Liver (tissue), 3 donors: ENCODE measurements around the gene RSPRY1.

Source experiments
- CTCF ChIP-seq: fragments of 150-350 bp; IDR thresholded peaks from 2 replicates; pipeline ENCODE4 v1.5.1; 2017; ENCODE audit warnings: improper control_type of control experiment, low read depth, low read length; ENCODE audit not compliant: missing input control
- EGR1 ChIP-seq, 2 donors: IDR thresholded peaks; 2 replicates each; pipeline ENCODE4 v1.6.1; 2016 to 2018; ENCODE audit warnings: antibody characterized with exemption in 2 of 2, low read depth in 2 of 2
- RAD21 ChIP-seq, 2 donors: IDR thresholded peaks; 2 replicates each; pipeline ENCODE4 v1.6.1; 2016; ENCODE audit warnings: antibody characterized with exemption in 2 of 2, mild to moderate bottlenecking in 2 of 2
- SP1 ChIP-seq: IDR thresholded peaks from 2 replicates; pipeline ENCODE4 v1.6.1; 2018; ENCODE audit warnings: antibody characterized with exemption, mild to moderate bottlenecking
- donor health status: healthy.
- donor health status: healthy.

GRCh38 chr16:57157533-57157932 lies 28.6 kb upstream of the RSPRY1 start:
- no peak for TF ChIP-seq CTCF
- TF ChIP-seq RAD21 (IDR thresholded peaks at IDR 0.05), result no peak
- no peak for TF ChIP-seq EGR1 (IDR thresholded peaks at IDR 0.05; ENCODE audit: low read depth in 2 of 2)
- no peak for TF ChIP-seq SP1
